Measurements from ENCODE around the gene SPAG16.

DNA sequence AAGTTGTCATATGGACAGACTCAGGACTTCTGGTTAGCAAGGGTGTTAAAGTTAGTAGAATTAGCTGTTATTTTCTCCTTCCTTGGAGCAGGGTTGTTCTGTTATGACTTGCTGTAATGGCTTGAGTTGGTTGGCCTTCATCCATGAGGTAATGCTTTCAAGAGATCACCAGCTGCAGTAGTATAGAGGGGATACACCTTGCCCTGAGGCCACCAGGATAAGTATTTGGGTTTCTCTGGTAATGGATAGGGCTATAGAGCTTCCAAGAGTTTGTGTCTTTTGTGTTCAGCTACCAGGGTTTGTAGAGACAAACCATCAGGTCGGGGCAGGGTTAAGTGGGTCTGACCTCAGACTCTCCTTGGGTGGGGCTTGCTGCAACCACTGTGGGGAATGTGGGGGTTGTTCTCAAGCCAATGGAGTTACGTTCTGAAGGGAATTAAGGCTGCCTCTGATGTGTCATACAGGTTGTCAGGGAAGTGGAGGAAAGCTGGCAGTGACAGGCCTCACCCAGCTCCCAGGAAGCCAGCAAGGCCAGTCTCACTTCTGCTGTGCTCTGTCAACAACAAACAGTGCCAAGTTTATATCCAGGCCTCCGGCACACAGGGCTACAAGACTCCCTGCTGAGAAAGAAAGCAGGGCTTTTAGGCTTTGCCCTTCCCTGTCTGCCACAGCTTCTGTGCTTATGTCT lies 356.6 kb downstream of the SPAG16 start:
- no peak for TF ChIP-seq EZH2 (IDR thresholded peaks at IDR 0.05; ENCODE audit: insufficient read depth, poor library complexity, severe bottlenecking)
- no peak for TF ChIP-seq EZH2phosphoT487 (IDR thresholded peaks at IDR 0.05; ENCODE audit: insufficient read depth, low read depth)

Data from GM23248 (cell line).